EL (cell line): ENCODE measurements around the gene DPP6.

Experiments
- DNase-seq: peaks from one replicate; pipeline ENCODE4 v3.0.0-alpha.2; 2016

The DPP6 gene

DNA sequence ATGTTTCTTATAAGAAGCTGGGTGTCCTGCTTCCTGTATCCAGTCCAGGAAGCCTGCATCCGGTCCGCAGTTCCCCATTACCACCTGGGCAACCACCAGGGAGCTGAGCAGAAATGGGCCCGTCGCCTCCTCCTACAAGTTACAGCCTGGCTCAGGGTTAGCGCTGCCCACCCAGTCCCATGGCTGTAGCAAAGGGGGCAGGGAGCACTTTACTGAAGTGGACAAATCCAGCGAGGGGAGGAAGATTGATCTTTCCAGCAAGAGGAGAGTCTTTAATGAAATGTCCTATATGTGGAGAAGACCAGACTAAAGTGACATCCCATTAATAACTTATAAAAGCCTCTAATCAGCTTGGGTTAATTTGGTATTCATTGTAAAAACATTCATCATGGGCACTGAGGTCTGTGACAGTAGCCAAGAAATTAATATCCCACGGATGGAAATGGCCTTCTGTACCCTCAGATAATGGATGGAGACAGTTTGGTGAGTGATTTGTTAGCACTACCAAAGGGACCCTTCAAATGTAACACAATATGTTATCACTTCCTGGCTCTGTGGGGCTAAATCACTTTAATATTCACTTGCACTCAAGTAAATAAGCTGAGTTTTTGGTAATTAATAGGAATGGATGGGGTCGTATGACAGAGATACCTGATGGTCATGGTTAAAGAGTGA, 627.3 kb downstream of the DPP6 start:
- no peak for DNase-seq

DNA sequence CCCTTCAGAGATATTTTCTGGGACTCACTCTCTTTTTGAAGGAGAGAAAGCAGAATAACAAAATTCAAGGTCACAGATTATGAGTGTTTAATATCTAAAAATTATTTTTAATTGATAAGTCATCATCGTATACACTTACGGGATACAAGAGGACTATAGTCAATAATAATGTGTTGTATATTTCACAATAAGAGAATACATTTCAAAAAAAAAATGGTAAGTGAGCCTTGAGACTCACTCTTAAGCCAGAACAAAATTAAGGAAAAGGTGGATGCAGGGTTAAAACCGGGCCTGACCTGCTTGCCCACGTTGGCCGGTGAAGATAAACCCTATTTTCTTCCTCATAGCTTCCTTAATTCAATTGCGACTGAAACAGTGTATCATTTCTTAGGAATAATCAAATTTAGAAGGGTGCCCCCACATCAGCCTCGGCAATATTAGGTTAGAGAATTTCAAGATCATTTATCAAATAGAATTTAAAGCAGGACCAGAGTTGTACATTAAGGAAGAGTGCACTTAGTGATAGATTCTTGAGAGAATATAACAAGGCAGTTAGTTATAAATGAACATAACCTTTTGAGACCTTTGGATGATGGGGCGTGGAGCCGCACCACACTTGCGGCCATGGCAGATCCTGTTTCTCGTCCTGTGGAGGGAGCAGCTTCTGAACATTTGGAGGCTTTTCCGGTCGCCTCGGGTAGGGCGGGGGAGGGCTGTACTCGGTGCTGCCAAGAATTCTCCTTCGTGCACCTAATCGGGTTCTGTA, 628.9 kb downstream of the DPP6 start:
- DNase-seq, result no peak

DNA sequence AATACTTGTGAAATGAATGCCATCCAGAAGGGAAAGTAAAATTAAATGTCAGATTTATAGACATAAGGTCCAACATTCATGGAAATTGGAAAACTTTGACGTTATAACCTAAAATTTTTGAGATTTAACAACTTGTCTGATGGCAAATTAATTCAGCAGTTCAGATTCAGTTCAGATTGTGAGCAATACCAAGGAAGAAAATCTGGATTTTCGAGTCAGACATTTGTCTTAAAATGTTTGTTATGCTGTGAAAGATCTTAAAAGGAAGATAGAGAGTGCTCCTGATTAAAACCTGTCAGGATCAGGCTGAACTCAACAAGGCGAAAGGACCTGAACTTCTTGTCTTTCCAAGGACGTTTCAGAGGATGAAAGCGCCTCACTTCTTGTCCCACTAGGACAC, 629.8 kb downstream of the DPP6 start:
- DNase-seq, result no peak

DNA sequence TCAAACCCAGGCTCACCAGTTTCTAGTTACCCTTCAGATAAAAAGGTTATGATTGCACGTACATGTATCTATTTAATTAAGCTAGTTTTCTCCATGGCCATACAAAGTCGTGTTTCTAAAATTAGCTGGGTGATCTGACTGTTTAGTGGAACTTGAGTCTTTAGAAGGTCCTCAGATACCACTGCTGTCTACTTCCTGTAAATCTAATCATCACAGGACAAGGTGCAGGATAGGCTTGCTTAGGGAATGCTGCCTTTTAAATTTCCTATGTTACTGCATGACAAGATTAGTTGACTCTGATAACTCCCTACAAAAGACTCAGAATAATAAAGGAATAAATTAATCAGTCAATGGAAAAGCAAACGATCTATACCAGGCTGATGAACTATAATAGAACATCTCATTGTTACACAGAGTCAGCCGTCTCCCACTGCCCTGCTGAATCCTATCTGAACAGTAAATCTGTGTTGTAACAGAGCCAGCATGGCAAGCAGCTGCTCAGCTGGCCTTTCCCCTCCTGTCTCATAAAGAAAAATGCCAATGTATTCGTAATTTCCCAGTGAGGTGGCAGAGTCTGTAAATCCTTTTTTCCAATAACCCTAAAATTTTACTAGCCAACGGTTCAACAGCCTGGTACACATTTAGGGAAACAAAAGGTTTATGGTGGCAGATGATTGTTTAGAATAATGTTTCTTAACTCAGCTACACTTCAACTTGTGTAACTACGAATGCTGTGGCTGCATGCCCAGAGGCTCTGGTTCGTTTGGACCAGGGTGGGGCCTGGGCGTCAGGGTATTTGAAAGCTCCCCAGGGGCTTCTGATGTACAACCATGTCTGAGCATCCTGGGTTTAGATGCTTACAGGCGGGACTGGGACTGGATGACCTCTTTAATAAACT, 632.7 kb downstream of the DPP6 start:
- no peak for DNase-seq

DNA sequence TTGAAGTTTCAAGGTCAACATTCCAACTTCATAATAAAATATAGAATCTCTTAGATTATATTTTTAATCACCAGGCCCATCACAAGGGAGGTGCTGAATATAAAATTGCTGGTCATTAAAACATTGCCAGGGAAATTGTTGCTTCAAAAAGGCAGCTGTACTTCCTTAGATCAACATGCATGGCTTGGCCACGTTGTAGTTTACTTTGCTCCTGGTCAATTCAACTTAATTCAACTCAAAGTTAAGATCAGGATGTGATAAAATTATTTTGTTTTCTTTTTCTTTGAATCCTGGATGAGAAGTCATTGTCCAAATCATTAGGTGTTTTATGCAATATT, 633.3 kb downstream of the DPP6 start:
- no peak for DNase-seq

DNA sequence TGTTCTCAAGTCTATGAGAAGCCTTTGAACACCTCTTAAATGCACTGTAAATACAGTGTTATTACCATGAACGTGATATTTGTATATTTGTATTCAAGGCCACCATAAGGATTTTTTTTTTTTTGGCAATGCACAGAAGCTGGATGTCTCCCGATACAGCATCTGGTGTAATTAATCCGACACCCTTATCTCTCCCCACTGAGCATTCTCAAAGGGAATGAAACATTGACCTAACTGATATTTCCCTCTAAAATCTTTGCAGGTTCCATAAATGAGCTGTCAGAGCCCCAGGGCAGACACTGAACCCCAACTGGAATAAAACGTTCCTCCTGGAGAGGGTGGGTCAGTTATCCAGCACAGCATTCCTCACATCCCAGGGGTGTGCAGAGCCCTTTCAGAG, 634.1 kb downstream of the DPP6 start:
- no peak for DNase-seq

DNA sequence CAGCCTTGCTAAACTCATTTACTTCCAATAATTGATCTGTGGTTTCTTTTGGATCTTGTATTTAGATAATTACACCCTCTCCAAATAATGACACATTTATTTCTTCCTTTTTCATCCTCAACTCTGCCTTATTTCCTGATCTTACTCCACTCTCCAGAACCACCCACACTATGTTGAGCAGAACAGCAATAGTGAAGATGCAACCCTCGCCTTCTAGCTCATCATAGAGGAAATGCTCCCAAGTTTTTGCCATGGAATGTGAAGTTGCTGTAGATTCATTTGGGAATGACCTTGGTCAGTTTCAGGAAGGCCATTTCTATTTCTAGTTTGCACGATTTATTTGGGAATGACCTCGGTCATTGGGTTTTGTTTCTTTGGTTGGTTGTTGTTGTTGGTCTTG, 636.8 kb downstream of the DPP6 start:
- DNase-seq, result no peak

DNA sequence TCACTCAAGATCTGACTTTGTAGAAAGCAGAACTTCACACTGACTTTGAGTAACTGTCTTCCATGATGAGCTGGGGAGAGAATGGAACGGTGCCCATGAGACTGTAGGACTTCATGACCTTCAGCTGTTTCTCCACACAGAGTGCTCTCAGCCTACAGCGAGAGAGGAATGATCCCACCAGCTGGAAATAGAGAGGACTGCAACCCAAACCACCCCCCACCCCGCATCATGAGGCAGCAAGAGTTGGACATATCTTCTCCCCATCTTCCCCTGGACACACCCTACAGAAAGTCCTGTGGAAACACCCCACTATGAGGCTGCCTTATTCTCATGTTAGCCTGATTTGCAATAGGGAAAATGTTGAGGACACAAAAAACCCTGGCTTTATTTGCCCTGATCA, 638.2 kb downstream of the DPP6 start:
- DNase-seq, result no peak

DNA sequence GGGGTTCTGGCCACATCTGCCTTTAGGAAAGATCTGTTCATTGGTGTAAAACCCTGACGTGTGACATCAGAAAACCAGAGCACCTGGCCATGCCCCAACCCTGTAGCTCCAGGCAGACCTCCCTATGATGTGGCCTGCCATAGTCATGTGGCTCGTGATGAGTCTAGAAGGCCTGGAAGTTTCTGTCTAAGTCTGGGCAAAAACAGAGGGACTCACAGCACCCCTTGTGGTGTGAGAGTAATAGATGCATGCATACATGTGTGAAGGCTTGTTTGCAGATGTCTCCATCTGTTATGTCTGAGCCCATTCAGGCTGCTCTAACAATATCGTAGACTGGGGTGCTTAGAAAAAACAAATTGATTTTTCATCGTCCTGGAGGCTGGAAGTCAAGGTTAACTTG, 641.5 kb downstream of the DPP6 start:
- no peak for DNase-seq

DNA sequence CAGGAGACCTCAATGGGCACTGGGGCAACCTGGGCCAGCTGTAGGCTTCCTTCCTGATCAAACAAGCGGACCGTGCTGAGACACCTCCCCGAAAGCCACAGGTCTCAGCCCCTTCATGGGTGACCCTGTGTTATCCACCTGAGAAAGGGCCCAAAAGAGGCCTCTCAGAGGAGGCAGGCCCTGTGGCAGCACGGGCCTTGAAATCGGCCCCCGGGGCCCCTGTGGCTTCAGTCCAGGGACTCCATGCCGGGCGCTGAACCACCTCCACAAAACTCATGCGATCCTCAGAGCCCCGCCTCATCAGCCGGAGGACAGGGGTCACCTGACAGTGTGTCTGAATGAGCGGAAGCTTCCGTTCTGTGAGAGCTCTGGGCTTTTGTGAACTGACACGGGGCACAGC, 643.6 kb downstream of the DPP6 start:
- no peak for DNase-seq

DNA sequence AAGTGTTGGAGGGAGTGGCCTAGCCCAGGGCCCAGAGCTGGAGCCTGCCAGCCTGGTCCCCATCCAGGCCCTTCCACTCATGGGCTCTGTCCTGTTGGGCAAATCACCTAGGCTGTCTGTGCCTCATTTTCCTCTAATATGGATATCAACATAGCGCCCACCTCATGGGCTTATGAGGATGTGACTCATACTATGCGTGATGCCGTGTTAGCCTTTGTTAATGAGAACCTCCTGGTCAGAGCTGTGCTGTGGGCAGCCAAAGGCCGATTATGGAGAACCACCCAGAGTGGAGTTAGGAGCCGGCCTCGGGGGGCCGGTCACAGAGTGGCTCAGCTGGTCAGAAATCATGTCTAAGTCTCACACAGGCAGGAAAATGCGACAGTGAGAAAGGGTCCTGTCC, 644.4 kb downstream of the DPP6 start:
- no peak for DNase-seq

DNA sequence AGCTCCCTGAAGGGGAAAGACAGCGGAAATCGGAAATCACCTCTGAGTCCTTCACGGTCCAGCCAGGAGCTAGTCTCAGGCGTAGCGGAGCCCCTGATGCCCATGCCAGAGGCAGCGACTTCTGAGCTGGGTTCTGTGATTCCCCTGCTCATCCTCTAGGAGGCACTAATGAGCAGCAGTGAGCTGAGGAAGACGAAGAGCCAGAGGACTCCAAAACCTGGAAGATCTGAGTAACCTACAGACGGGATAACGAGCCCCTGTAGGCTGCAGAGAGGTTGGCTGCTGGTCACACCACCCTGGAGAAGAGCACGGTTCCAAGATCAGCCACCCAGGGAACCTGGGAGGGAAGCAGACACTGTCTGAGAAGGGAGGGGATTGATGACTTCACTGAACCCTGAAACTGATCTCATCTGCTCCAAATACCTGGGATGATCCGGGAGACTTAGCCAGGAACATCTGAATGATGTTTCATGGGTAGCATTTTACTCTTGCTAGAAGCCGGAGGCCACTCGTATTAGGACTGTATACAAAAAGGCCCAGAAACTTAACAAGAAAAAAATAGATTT, 646.6 kb downstream of the DPP6 start:
- no peak for DNase-seq

DNA sequence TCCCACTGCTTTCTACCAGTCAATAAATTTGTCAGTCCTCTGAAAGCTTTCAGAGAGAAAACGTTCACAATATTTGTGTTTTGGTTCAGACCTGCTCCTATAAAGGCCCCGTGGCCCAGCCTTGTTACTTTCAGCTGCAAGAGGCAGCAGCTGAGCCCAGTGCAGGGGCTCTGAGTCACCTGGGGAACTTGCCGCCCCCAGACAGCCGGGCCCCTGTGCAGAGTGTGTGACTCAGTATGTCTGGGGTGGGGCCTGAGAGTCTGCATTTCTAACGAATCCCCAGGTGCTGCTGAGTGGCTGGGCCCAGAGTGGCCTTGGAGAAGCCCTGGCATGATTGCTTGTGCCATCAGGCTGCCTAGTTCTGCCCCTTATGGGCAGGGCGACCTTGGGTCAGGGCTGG, 647.2 kb downstream of the DPP6 start:
- no peak for DNase-seq

DNA sequence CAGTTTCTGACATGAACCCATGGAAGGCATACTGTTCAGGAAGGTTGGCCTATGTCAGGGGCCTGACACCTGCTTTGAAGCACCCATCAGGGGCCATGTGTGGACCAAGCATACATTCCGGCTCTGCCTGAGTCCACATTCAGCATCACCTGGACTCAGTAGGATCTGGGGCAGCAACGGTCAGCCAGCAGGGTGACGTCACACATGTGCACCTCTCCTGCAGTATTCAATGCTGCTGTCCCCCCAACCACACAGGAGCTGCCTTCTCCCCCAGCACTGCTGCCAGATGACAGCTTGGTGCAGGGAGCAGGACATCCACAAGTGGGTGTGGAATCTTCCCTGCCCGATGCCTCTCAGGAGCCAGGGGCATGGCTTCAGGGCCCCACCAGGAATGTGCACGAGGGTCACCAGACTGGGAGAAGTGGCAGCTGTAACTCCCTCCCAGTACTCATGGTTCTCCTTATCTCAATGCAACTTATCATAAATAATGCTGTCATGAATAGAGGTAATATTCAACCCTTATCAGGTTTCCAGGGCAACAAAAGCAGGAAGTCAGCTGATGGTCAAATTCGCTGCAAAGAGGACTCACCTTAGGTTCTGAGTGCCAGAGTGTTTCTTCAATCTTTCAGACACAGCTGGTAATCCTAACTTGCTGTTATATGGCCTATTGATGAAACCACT, 657.8 kb downstream of the DPP6 start:
- DNase-seq, result no peak

DNA sequence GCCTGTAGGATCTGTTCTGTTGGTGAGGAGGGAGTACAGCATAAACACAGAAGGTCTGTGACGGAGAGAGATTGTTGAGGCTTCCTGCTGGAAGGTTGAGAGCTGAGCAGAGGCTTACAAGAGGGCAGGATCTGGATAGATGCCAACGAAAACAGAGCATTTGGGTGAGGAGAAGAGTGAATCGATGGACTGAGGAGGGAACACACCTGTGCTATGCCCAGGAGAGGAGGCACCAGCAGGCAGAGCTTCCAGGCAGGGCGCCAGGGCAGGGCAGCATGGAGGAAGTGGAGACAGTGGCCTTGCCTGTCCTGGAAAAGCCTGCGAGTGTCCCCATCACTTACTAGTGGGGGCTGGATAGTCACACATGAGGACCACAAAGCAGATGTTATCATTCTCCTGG, 667.8 kb downstream of the DPP6 start:
- DNase-seq, result no peak

DNA sequence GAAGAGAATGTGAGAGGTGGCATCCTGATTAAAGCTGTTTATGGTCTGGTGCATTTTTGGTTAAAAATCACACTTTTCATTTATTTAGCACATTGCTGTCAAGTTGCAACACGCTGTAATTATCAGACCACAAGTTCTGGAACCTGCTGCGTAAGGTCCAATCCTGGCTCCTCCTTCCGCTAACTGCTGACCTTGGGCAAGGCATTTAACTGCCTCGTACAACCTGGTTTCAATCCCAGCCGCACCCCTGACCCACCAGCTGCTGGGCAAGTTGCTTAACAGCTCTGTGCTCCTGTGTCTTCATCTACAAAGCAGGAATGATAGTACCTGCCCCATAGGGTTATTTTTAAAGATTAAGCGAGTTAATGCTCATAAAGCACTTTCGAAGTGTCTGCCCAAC, 668.9 kb downstream of the DPP6 start:
- no peak for DNase-seq

DNA sequence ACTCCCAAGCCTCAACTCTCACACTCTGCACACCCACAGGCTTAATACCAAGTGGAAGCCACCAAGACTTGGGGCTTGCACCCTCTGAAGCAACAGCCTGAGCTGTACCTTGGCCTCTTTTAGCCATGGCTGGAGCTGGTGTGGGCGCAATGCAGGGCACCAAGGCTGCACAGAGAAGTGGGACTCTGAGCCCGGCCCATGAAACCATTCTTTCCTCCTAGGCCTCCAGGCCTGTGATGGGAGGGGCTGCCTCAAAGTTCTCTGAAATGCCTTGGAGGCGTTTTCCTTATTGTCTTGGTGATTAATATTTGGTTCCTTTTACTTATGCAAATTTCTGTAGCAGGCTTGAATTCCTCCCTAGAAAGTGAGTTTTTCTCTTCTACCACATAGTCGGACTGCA, 674.2 kb downstream of the DPP6 start:
- no peak for DNase-seq

DNA sequence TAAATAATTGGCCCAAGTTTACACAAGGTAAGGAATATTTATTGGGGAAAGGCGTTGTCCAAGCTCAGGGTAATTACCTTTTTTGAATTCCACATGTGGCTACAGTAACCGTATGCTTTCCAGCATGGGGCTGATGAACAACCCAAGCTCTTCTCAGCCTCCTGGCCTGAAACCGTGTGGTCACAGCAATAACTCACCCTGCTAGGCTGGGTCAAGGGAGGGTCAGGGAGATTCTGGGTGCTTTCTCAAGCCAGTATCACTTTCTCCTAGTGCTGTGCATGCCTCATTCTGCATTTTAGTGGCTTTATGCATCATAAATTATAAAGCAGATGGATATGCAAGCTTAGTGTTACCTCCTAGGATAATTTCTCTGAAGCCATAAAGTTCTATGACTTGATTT, 676.9 kb downstream of the DPP6 start:
- DNase-seq, result no peak

DNA sequence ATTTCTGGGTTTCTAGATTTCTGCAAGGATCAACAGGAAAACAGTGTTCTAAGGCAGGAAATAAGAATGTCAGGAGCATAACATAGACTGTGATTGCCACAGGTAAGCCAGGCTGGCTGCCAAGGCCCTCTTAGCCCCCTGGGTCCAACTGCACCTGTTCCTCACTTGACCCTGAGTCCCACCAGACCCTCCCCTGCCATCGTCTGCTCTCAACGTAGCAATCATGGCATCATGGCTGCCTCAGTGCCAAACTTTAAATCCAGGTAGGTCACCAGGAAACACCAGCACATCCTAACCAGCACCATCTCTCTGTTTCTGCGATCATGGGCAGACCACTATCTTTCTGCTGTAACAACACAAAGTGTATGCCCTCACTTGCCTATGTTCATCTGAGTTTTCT, 683.6 kb downstream of the DPP6 start:
- no peak for DNase-seq

DNA sequence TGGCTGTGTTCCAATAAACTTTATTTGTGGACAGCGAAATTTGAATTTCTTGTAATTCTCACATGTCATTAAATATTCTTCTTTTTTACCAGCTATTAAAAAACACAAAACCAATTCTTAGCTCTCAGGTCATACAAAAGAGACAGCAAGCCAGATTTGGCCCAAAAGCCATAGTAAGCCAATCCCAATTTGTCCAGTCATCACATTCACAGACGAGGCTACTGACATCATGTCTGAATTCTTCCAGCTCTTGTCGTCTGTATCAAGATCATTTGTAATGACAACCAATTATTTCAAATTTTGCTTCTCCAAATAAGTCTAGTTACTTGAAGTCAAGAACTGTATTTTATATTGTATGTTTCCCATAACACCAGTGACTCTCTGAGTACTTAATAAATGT, 684.2 kb downstream of the DPP6 start:
- no peak for DNase-seq

DNA sequence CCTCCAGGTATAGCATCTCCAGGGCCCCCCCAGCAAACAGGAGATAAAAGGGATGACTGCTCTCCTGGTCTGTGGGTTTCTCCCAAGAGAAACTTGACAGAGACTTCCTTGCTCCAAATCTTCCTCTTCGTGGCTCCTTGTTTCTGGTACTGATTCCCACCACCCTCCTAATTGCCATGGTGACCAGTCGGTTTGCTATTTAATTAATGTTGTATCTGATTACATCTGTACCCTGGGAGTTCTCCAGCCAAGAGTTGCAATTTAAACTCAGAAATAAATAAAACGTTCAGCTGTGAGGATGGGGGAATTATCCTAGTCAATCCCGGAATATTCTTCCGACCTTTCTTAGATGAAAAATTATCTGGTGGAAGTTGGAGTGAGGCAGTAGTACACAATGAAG, 686.0 kb downstream of the DPP6 start:
- no peak for DNase-seq

DNA sequence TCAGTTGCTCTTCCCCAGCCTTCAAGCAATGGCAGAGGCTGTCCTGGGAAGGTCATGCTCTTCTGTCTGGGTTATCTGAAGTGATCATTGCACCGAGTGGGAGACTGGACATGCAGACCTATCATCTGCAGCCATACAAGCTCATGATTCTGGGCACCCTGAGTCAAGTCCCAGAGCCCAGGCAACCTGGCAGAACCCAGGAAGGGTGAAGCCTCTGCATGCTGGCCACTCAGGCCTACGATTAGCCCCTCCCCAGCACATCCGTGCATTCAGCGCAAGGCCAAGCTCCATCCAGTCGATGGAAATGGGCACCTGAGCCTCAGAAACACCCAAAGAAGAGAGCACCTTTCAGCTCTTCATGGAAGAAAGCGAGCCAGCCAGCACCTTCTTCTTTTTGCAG, 688.9 kb downstream of the DPP6 start:
- DNase-seq, result no peak

DNA sequence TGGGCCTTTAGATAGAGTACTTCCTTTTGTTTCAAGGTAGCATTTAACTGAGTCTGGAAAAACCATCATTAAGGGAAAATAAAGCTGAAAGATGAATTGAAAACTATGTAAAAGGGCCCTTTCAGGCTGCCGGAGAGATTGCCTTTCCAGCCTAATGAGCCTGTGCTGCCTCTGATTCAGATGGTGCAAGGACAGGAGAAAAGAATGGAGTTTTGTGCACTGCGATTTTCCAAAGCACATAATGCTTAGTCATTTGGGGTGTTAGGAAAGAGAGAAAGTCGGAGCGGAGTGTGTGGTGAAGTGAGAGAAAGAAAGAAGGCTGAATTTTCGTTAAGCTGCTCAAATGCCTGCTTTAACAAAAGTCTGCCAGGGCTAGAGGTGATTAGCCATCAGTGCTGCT, 691.0 kb downstream of the DPP6 start:
- no peak for DNase-seq
